ENCODE results near the gene PTGDR.

DNA sequence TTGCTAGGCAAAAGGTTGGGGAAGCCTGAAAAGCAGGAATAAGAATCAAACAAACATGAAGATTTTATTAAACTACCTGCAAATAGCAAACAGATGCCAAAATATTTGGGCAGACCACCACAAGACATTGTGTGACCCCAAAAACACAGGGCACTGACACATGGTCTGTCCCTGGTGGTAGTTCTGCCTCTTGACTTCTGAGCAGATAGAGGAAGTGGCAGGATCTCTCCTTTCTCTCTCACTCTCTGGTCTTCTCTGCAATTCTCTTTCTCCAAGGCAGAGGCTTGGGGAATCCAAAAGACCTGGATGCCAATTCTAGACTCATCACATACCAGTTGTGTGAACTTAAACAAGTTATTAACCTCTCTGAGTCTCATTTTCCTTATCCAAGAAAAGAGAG, 4.3 kb upstream of the PTGDR start:
- TF ChIP-seq, protein P1, sequence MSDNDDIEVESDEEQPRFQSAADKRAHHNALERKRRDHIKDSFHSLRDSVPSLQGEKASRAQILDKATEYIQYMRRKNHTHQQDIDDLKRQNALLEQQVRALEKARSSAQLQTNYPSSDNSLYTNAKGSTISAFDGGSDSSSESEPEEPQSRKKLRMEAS (IDR thresholded peaks at IDR 0.05; ENCODE audit: low read depth): no peak
- TF ChIP-seq SIN3A (IDR thresholded peaks at IDR 0.05; ENCODE audit: borderline replicate concordance, low read depth, low read length): no peak
- TF ChIP-seq, protein P2, sequence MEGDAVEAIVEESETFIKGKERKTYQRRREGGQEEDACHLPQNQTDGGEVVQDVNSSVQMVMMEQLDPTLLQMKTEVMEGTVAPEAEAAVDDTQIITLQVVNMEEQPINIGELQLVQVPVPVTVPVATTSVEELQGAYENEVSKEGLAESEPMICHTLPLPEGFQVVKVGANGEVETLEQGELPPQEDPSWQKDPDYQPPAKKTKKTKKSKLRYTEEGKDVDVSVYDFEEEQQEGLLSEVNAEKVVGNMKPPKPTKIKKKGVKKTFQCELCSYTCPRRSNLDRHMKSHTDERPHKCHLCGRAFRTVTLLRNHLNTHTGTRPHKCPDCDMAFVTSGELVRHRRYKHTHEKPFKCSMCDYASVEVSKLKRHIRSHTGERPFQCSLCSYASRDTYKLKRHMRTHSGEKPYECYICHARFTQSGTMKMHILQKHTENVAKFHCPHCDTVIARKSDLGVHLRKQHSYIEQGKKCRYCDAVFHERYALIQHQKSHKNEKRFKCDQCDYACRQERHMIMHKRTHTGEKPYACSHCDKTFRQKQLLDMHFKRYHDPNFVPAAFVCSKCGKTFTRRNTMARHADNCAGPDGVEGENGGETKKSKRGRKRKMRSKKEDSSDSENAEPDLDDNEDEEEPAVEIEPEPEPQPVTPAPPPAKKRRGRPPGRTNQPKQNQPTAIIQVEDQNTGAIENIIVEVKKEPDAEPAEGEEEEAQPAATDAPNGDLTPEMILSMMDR (IDR thresholded peaks at IDR 0.05): no peak
- TF ChIP-seq, protein P3, sequence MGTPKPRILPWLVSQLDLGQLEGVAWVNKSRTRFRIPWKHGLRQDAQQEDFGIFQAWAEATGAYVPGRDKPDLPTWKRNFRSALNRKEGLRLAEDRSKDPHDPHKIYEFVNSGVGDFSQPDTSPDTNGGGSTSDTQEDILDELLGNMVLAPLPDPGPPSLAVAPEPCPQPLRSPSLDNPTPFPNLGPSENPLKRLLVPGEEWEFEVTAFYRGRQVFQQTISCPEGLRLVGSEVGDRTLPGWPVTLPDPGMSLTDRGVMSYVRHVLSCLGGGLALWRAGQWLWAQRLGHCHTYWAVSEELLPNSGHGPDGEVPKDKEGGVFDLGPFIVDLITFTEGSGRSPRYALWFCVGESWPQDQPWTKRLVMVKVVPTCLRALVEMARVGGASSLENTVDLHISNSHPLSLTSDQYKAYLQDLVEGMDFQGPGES (IDR thresholded peaks at IDR 0.05; ENCODE audit: low read depth, low read length): no peak
- TF ChIP-seq POLR2AphosphoS5 (IDR thresholded peaks at IDR 0.05; ENCODE audit: low read depth, low read length): no peak
- no peak for TF ChIP-seq NRF1 (IDR thresholded peaks at IDR 0.05; ENCODE audit: low read depth, low read length)
- TF ChIP-seq, protein P4, sequence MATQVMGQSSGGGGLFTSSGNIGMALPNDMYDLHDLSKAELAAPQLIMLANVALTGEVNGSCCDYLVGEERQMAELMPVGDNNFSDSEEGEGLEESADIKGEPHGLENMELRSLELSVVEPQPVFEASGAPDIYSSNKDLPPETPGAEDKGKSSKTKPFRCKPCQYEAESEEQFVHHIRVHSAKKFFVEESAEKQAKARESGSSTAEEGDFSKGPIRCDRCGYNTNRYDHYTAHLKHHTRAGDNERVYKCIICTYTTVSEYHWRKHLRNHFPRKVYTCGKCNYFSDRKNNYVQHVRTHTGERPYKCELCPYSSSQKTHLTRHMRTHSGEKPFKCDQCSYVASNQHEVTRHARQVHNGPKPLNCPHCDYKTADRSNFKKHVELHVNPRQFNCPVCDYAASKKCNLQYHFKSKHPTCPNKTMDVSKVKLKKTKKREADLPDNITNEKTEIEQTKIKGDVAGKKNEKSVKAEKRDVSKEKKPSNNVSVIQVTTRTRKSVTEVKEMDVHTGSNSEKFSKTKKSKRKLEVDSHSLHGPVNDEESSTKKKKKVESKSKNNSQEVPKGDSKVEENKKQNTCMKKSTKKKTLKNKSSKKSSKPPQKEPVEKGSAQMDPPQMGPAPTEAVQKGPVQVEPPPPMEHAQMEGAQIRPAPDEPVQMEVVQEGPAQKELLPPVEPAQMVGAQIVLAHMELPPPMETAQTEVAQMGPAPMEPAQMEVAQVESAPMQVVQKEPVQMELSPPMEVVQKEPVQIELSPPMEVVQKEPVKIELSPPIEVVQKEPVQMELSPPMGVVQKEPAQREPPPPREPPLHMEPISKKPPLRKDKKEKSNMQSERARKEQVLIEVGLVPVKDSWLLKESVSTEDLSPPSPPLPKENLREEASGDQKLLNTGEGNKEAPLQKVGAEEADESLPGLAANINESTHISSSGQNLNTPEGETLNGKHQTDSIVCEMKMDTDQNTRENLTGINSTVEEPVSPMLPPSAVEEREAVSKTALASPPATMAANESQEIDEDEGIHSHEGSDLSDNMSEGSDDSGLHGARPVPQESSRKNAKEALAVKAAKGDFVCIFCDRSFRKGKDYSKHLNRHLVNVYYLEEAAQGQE (IDR thresholded peaks at IDR 0.05; ENCODE audit: low read depth, low read length): no peak
- no peak for TF ChIP-seq RCOR1 (IDR thresholded peaks at IDR 0.05; ENCODE audit: low read length)
- no peak for TF ChIP-seq EZH2phosphoT487 (IDR thresholded peaks at IDR 0.05; ENCODE audit: borderline replicate concordance, low read depth)

All from SK-N-SH (cell line).